ENCODE results near the gene ROCK2.

GRCh38 chr2:11212645-11213044 lies 131.8 kb downstream of the ROCK2 start:
- no peak for TF ChIP-seq SMARCB1 (IDR thresholded peaks at IDR 0.05; ENCODE audit: insufficient read length, low read depth)
- no peak for TF ChIP-seq PHF21A (IDR thresholded peaks at IDR 0.05; ENCODE audit: borderline replicate concordance, low read depth)
- TF ChIP-seq CBX5 (IDR thresholded peaks at IDR 0.05; ENCODE audit: borderline replicate concordance, low read depth): no peak
- no peak for TF ChIP-seq CTCF (IDR thresholded peaks at IDR 0.05 in 2 of 3, conservative IDR thresholded peaks at IDR 0.05 in 1 of 3; ENCODE audit: insufficient read depth in 2 of 3, low read depth in 1 of 3, low read length in 3 of 3)
- TF ChIP-seq IRF9 (tag; IDR thresholded peaks at IDR 0.05): no peak
- no peak for TF ChIP-seq U2AF2 (optimal IDR thresholded peaks at IDR 0.05; ENCODE audit: low read depth, low read length)
- no peak for TF ChIP-seq POLR2A (conservative IDR thresholded peaks at IDR 0.05)
- TF ChIP-seq RBM39 (optimal IDR thresholded peaks at IDR 0.05; ENCODE audit: low read depth, low read length): no peak
